Measurements from ENCODE around the gene PANX1. TPM values are rescaled to one million over a fixed set of nuclear protein-coding genes. Genes with fewer than 3 reads are reported as not detected.

PANX1 gene
- total RNA-seq, 1 experiment from 2014 or later: 26.1 TPM

DNA sequence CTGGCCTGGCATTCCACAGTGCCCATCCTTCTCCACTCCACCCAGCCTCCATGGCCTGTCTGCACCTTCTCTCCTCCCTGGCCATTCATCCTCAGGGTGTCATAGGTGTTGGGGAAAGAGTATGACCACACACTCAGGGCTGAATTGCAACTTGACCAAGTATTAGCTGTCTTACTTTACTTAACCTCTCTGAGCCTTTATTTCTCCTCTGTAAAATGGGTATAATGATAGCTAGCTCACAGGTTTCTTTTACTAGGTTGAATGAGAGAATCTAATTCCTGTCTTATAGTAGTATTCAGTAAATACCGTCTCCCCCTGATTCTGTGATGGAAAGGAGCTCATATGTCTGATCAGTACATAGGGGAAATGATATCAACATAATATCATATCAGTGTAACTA, 16.0 kb downstream of the PANX1 start:
- peaks cover 42% of the 10 kb centered on the region for H3K4me1 Mint-ChIP-seq (ENCODE audit: insufficient read depth, unreplicated experiment)
- H3K9me3 Mint-ChIP-seq (ENCODE audit: unreplicated experiment): no peaks in the 10 kb centered on the region
- H3K36me3 Mint-ChIP-seq (ENCODE audit: insufficient read depth, unreplicated experiment): peaks cover 9% of the 10 kb centered on the region
- ChIA-PET POLR2A (interaction anchor here (0.6 to 1.7 kb wide), 4 partner anchors 10 to 31 kb away, joined by 3 to 9 read pairs (median 6); partner anchors contain the start of gene PANX1), CTCF (interaction anchor here (0.6 to 1.2 kb wide), 6 partner anchors 13 to 249 kb away, joined by 3 to 6 read pairs (median 3); no protein-coding TSS in a partner anchor)
- H3K27ac Mint-ChIP-seq (ENCODE audit: low read depth, unreplicated experiment): no peak overlapping the region
- no peak overlapping the region for H3K4me3 Mint-ChIP-seq (ENCODE audit: unreplicated experiment)
- intact Hi-C loops (cut with micrococcal nuclease): no loop called here
- TF ChIP-seq, protein P1, sequence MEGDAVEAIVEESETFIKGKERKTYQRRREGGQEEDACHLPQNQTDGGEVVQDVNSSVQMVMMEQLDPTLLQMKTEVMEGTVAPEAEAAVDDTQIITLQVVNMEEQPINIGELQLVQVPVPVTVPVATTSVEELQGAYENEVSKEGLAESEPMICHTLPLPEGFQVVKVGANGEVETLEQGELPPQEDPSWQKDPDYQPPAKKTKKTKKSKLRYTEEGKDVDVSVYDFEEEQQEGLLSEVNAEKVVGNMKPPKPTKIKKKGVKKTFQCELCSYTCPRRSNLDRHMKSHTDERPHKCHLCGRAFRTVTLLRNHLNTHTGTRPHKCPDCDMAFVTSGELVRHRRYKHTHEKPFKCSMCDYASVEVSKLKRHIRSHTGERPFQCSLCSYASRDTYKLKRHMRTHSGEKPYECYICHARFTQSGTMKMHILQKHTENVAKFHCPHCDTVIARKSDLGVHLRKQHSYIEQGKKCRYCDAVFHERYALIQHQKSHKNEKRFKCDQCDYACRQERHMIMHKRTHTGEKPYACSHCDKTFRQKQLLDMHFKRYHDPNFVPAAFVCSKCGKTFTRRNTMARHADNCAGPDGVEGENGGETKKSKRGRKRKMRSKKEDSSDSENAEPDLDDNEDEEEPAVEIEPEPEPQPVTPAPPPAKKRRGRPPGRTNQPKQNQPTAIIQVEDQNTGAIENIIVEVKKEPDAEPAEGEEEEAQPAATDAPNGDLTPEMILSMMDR (IDR thresholded peaks at IDR 0.05; ENCODE audit: unreplicated experiment): no peak
- no TSS peak for BruUV-seq (replicated peaks)
- no peaks in the 10 kb centered on the region for H3K27me3 Mint-ChIP-seq (ENCODE audit: insufficient read depth, unreplicated experiment)
- DNase-seq (ENCODE audit: unreplicated experiment): no peak

DNA sequence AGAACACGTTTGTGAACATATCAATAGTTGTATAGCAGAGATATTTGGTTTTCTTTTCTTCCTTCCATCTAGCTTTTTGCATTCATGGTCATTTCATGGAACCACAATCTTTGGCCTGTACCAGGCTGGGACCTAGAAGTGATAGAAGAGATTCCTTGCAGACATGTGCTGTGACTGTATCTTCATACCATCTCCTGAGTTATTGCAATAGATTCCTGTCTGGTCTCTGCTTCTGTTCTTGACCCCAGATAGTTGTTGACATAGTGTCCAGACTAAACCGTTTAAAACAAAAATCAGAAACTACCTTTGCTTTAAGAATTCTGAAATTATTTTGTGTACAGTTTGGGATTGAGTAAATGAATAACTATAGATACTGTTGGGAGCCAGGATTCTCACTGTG, 16.8 kb downstream of the PANX1 start:
- Mint-ChIP-seq H3K9me3 (ENCODE audit: unreplicated experiment) (no peaks in the 10 kb centered on the region), H3K27me3 (ENCODE audit: insufficient read depth, unreplicated experiment) (no peaks in the 10 kb centered on the region), H3K4me3 (ENCODE audit: unreplicated experiment) (no peak overlapping the region), H3K27ac (ENCODE audit: low read depth, unreplicated experiment) (no peak overlapping the region), H3K36me3 (ENCODE audit: insufficient read depth, unreplicated experiment) (peaks cover 9% of the 10 kb centered on the region), H3K4me1 (ENCODE audit: insufficient read depth, unreplicated experiment) (peaks cover 46% of the 10 kb centered on the region)
- intact Hi-C loops (cut with micrococcal nuclease): no loop called here
- TF ChIP-seq, protein P1 (IDR thresholded peaks at IDR 0.05; ENCODE audit: unreplicated experiment): no peak
- CTCF ChIA-PET: interaction anchor here (0.6 to 0.7 kb wide), 2 partner anchors 39 to 65 kb away, joined by 3 to 4 read pairs; no protein-coding TSS in a partner anchor
- DNase-seq (ENCODE audit: unreplicated experiment): no peak
- POLR2A ChIA-PET: interaction anchor here (0.8 kb wide), 1 partner anchor 9 kb away, joined by 3 read pairs; no protein-coding TSS in a partner anchor
- no TSS peak for BruUV-seq (replicated peaks)

- H3K27ac Mint-ChIP-seq (ENCODE audit: low read depth, unreplicated experiment): no peak overlapping the region
- ChIA-PET CTCF (interaction anchor here (0.6 kb wide), 1 partner anchor 64 kb away, joined by 4 read pairs; no protein-coding TSS in a partner anchor), POLR2A (interaction anchor here (0.8 kb wide), 1 partner anchor 10 kb away, joined by 3 read pairs; no protein-coding TSS in a partner anchor)
- peaks cover 9% of the 10 kb centered on the region for H3K36me3 Mint-ChIP-seq (ENCODE audit: insufficient read depth, unreplicated experiment)
- no peaks in the 10 kb centered on the region for H3K9me3 Mint-ChIP-seq (ENCODE audit: unreplicated experiment)
- TF ChIP-seq, protein P1 (IDR thresholded peaks at IDR 0.05; ENCODE audit: unreplicated experiment): no peak
- H3K4me3 Mint-ChIP-seq (ENCODE audit: unreplicated experiment): no peak overlapping the region
- no peaks in the 10 kb centered on the region for H3K27me3 Mint-ChIP-seq (ENCODE audit: insufficient read depth, unreplicated experiment)
- no peak for DNase-seq (ENCODE audit: unreplicated experiment)
- peaks cover 49% of the 10 kb centered on the region for H3K4me1 Mint-ChIP-seq (ENCODE audit: insufficient read depth, unreplicated experiment)
- intact Hi-C loops (cut with micrococcal nuclease): no loop called here
- no TSS peak for BruUV-seq (replicated peaks)
These were observed 17.3 kb downstream of the PANX1 start for GRCh38 chr11:94145916-94146315.

GRCh38 chr11:94147433-94147845, 18.8 kb downstream of the PANX1 start:
- Mint-ChIP-seq H3K27ac (ENCODE audit: low read depth, unreplicated experiment) (no peak overlapping the region), H3K27me3 (ENCODE audit: insufficient read depth, unreplicated experiment) (no peaks in the 10 kb centered on the region), H3K4me3 (ENCODE audit: unreplicated experiment) (no peak overlapping the region), H3K36me3 (ENCODE audit: insufficient read depth, unreplicated experiment) (peaks cover 9% of the 10 kb centered on the region), H3K9me3 (ENCODE audit: unreplicated experiment) (no peaks in the 10 kb centered on the region), H3K4me1 (ENCODE audit: insufficient read depth, unreplicated experiment) (peaks cover 60% of the 10 kb centered on the region)
- ChIA-PET POLR2A (interaction anchor here (0.6 to 0.9 kb wide), 2 partner anchors 302 to 1876 kb away, joined by 3 to 6 read pairs; no protein-coding TSS in a partner anchor), CTCF (interaction anchor here (0.6 kb wide), 1 partner anchor 671 kb away, joined by 4 read pairs; no protein-coding TSS in a partner anchor)
- DNase-seq (ENCODE audit: unreplicated experiment): no peak
- intact Hi-C loops (cut with micrococcal nuclease): no loop called here
- no TSS peak for BruUV-seq (replicated peaks)
- TF ChIP-seq, protein P1 (IDR thresholded peaks at IDR 0.05; ENCODE audit: unreplicated experiment): no peak
